IPS-NIHi11 (cell line): ENCODE measurements around the gene MGARP.
A peak's percentile ranks its signal among the peaks of the same experiment; 100 is the strongest.
"Not testable (repeated sequence)": the region's sequence is repeated elsewhere in the genome, so short reads cannot be mapped to it uniquely, and the experiment has no call there.

ENCODE experiments used
- DNase-seq: peaks from one replicate; pipeline ENCODE4 v3.0.0; 2012; ENCODE audit warnings: mixed read lengths, low spot score

The MGARP gene

DNA sequence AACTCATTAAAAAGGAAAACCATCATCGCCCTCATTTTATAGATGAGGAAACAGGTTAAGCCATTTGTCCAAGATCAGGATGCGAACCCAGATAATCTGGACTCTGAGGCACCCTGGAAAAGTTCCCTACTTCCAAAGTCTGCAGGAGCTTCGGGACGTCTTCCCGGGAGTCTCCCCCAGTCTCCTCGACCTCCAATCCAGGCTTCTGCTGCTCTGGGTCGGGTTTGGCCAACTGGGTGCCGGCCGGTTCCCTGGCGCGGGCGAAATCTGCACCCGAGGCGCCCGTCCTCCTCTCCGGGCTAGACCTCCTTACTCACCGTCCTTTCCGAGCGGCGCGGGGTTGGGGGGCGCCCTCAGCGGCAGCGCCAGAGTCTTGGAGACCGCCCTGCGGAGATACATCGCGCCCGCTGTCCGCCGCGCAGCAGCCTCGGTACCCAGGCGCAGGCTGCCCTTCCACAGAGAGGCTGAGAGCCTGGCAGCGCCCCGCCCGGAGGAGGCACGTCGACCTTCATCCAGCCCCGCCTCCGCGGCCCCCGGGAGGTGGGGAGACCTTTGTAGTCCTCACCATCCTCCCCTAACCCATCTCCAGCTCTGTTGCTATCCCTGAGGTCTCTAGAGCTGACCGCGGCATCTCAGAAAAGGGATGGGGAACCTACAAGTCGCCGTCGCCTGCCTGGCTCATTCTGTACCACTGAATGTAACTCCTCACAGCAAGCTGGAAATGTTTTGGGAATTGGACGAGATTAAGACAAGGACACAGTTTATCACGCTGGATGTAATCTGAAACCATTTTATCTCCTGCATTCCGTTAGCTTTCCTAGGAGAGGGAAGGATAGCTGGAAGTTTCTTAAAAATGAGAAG is at the start of gene MGARP:
Gene MGARP, minus strand, starts transcription at position 466 of the 861 bp plus-strand sequence. Its CDS starts 67 bp downstream, at position 399.
- DNase-seq = peak; percentile 73

DNA sequence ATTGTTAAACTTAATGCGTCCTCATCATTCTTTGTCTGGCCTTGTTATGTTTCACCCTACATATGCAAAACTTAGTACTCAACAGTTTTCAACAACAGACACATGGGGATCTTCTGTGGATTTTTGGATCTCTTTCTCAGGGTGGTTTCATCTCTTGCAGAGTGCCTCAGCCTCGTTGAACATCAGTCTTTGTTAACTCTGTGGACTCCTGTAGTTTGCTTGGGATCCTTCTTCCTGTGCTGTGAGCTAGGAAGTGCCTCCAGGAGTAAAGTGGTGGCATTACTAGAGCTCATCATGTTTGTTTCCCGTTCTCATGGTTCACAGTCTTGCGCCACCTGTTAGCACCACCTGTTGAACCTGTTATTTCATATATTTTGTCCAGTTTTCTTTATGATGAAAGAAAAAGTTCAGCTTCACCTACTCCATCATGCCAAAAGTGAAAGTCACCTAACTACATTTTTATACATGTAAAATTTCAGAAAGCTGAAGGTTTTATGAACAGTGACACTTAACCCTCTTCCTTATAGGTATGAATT is 49.7 kb upstream of the MGARP start:
- DNase-seq = peak; percentile 14

DNA sequence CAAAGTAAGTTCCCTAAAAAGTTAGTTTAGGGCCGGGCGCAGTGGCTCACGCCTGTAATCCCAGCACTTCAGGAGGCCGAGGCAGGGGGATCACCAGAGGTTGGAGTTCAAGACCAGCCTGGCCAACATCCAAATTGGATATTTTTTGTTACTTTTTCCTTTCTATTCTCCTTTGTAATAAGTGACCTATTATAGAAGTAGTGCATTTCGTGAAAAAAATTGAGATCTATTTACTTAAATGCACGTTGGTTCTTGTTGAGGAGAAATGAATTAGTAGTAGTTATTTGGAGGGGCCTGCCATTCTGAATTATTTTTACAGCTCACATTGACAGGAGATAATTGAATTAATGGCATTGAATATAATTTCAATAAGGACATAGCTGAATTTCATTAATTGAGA is 44.6 kb upstream of the MGARP start:
- no peak for DNase-seq

DNA sequence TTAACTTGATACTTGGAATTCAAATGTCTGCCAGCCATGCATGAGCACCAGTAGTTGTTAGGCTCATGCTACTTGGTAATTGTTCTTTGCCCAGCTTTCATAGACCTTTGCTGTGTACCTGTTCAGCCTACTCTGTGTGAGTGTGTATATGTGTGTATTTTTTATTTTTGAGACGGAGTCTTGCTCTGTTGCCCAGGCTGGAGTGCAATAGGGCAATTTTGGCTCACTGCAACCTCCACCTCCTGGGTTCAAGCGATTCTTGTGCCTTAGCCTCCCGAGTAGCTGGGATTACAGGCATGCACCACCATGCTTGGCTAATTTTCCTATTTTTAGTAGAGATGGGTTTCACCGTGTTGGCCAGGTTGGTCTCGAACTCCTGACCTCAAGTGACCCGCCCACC is 42.5 kb upstream of the MGARP start:
- not testable (repeated sequence) for DNase-seq

DNA sequence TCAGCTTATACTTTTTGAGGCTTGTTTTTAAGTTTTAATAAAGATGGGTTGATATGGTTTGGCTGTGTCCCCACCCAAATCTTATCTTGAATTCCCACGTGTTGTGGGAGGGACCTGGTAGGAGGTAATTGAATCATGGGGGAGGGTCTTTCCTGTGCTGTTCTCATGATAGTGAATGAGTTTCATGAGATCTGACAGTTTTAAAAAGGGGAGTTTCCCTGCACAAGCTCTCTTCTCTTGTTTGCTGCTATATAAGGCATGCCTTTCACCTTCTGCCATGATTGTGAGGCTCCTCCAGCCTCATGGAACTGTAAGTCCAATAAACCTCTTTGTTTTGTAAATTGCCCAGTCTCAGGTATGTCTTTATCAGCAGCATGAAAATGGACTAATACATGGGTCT is 42.0 kb upstream of the MGARP start:
- DNase-seq = not testable (repeated sequence)

DNA sequence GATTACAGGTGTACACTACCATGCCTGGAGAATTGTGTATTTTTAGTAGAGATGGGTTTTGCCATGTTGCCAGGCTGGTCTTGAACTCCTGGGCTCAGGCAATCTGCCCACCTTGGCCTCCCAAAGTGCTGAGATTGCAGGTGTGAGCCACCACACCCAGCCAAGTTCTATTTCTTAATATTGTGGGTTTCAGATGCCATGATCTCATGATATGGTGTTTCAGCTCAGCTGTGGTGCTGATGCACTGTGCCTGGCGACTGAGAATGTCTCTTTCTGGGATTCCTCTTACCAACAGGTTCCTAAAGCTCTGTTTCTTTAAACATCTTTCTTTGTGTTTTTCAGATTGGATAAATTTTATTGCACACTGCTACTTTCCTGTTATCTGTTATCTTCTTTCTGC is 39.5 kb upstream of the MGARP start:
- DNase-seq = no peak

DNA sequence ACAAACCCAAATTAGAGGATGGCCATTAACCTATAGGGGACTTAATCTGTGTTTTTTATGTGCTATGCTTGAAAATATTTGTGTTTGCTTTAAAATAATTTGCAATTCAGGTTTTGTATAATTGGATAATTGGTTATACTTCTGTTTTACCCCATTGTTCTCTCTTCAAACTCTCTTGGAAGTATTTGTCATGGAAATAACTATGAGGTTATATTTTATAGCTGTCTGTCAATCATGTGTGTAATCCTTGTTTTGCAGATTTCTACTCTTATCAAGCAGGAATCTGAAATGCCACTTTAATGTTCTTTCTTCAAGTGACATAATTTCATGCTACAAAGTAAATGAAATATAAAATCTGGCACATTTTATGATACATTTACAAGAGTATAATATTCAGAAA is 37.6 kb upstream of the MGARP start:
- DNase-seq = no peak

DNA sequence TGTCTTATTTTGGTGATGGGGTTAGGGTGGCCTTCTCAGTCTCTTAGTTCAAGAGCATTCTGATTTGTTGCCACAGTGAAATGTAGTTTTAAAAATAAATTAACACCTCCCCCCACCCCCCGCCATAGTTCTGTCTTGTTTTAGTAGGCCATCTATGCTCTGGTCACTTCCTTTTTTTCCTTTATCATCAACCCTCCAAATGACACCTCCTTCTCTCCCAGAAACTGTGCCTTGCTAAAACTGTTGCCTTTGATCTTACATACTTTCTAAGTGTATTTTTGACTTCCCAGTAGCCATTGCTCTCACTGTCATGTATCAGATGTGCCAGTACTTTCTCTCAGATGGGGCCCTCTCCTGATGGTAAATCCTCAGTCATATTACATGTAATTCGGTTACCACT is 36.7 kb upstream of the MGARP start:
- DNase-seq = no peak

DNA sequence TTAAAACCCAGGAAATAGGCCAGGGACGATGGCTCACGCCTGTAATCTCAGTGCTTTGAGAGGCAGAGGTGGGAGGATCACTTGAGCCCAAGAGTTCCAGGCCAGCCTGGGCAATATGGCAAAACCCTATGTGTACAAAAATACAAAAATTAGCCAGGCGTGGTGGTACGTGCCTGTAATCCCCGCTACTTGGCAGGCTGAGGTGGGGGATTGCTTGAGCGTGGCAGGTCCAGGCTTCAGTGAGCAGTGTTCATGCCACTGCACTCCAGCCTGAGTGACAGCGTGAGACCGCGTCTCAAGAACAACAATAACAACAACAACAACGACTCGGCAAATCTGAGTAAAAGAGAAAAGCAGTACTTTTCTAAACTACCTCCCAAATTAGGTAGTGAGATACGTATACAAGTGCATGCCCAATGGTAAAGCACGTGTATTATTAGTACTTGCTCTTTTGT is 35.2 kb upstream of the MGARP start:
- no peak for DNase-seq

DNA sequence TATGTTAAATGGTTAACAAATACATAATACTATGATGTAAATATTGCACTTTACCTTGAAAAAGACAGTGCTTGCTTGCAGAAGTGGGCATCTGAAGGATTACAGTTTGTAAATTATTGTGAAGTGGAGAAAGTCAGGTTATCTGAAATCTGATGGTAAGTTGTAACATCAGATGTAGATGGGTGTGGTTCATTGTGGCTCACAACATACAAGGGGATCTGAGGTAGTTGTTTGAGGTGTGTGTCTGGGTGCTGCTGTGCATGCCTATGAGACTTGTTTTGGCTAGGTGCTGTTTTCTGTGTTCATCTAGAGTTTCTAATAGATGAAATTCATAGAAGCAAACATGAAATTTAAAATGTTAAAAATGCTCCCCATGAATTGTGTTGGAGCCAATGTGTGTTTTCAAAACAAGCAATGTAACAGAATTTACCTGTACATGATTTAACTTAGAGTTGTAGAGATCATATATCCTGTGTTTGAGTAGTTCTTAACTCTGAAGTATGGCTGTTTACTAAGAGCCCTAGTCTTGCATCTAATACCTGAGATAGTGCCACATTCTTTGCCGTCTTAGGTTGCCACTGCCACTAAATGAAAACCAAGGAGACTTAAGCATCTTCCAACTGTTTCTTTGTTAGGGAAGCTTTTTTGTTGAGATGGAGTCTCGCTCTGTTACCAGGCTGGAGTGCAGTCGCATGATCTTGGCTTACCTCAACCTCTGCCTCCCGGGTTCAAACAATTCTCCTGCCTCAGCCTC is 34.2 kb upstream of the MGARP start:
- DNase-seq = no peak

DNA sequence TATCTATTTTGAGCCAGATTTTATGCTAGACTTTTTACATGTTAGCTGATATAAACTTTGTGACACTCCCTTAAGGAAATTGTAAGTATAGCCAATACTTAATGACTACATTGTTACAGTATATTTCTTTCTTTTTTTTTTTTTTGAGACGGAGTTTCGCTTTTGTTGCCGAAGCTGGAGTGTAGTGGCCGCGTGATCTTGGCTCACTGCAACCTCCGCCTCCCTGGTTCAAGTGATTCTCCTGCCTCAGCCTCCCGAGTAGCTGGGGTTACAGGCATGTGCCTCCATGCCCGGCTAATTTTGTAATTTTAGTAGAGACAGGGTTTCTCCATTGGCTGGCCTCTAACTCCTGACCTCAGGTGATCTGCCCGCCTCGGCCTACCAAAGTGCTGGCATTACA is 33.4 kb upstream of the MGARP start:
- DNase-seq = not testable (repeated sequence)

DNA sequence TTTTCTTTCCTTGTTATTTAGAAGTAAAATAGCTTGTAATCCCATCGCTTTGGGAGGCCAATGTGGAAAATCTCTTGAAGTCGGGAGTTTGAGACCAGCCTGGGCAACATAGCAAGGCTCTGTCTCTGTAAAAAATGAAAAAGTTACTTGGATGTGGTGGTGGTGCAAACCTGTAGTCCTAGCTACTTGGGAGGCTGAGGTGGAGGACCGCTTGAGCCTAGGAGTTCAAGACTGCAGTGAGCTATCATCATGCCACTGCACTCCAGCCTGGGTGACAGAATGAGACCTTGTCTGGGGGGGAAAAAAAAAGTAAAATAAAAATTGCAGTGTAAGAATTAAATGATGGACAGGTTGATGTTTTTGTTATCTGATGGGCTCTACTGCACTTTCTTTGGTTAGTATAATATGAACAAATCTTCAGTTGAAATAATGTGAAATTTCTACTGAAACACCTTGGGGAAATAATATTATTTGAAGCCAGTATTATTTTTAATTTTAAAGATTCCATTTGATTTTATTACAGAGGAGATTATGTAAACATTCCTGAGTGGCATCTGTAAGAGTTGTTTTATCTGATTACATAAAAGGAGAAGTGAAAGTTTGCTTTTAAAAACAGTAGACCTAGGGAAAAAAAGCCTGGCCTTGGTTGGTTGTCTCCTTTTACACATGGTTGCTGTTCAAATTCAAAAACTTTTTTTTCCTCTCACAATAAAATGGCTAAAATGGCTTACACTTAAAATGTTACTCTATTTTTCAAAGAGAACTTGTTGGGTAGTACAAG is 32.7 kb upstream of the MGARP start:
- DNase-seq = no peak

DNA sequence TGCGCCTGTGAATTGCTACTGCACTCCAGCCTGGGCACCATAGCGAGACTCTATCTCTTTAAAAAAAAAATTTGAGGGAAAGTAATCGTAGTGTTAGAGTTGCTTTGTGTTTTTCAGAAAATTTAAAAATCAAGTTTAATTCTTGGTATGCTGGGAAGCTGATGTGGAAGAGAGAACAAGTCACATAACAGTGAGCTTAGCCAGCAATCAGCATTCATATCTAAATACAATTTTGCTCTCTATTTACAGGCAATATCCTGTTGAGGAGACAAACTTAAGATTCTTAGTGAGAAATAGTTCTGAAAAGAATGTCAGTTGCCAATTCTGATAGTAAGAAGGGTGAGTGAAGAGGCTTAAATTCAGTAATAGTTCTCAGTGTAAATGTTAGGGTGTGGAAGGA is 31.9 kb upstream of the MGARP start:
- no peak for DNase-seq

DNA sequence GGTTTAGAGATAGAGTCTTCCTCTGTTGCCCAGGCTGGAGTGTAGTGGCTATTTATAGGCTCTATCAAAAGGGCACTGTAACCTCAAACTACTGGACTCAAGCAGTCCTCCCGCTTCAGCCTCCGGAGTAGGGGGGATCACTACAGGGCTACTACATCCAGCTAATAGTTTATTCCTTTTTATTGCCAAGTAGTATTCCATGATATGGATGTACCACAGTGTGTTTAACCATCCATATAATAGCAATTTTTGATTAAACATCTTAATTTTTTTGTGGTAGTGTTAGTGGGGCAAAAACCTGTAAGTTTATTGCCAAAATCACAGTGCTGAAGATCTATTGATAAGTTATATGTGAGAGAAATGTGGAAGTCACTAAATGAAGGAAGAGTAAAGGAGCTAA is 24.9 kb upstream of the MGARP start:
- DNase-seq = no peak

DNA sequence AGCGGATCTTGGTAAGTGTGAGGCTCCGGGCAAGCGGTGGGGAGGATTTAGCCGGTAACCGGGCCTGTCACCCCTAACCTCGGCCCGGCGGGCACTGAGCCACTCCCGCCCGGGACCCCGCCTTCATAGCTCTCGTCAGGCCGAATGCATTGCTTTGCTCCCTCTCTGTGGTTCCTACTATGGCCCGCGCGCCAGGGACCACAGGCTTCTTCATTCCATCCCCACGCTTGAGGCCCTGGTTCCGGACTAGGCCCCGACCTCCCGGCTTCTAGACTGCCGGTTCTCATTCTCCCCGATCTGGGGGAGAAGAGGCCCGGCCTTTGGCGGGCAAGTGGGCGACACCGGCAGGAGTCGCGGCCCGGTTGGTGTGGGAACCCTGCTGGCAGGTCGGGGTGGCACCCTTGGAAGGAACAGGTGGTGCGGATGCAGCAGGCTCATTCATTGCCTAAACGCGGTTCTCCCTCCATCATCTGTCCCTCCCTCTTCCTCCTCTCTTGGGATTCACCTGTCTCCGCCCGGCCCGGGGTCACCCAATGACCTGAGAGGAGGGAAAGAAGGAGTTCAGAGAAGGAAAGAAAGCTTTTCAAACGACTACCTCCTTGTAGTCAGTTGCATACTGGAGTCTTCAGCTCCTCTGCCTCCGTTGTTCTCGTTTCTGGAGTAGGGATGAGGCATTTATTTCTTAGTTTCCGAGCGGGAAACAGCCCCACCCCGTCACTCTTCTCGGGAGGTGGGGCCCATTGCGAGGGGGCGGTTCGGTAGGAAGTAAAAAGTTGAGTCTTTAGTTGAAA is 22.0 kb upstream of the MGARP start, which contains the start of gene NDUFC1:
Gene NDUFC1, minus strand, starts transcription at position 657 of the 791 bp plus-strand sequence. CDS start 6,679 bp downstream, outside the sequence.
- peak; percentile 54 for DNase-seq

DNA sequence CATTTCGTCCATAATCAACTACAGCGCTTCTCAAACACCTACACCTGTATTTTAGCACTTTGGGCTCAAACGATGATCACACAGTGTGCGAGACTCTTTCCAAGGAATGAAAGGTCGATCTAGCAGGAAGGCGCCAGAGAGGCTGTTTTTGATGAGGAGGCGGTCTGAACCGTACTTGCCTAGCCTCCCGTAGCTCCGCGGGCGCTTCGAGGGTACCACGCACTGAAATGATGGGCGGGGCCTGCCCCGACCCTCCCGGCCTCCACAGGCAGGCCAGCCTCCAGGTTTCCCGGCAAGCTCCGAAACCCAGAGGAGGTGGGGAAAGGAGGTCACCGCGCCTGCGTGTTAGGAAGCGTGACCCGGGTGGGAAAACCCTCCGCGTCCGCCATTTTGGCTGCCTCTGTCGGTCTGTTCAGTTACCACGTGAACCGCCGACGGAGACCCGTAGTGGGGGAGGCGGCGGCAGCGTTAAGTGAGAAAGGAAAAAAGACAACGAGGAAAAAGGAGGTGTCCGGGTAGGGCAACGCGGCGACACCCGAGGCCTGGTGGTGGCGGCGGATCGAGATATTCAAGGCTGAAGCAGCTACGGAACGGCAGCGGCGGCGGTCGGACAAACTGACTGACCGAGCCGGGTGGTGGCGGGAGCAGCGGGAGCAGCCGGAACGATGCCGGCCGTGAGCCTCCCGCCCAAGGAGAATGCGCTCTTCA is 21.2 kb upstream of the MGARP start, which contains the start of gene NAA15:
Gene NAA15, plus strand, starts transcription at position 393 of the 708 bp plus-strand sequence. Its CDS starts 273 bp downstream, at position 666.
- peak; percentile 94 for DNase-seq

DNA sequence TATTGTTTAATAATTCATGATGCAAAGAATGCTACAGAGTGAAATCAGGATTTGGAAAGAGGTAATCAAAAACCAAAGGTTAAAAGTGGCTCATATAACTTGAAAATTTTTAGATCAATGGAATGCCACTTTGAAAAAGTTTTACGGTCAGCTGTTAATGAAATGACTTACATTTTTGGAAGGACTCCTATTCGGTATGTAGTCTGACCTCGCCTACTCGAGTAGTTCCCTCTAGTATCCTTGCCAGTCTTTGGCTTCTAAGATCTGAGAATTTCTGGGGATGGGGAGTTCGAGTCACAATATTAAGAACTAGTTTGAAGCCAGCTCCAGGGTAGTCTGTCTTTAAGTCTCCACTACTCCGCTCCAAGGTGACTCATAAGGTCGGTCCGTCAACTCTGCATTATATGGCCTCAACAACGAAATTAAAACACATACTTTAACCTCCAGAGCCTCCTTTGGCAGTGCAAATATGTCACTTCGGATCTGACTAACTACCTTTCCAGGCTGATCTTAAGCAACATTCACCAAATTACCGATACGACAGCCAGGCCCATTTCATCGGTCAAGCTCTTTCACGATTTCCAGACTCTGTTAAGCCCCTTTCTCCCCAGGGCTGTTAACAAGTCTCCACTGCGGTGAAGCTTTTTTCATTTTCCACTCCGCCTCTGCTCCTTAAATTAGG is 20.5 kb upstream of the MGARP start:
- DNase-seq = no peak

DNA sequence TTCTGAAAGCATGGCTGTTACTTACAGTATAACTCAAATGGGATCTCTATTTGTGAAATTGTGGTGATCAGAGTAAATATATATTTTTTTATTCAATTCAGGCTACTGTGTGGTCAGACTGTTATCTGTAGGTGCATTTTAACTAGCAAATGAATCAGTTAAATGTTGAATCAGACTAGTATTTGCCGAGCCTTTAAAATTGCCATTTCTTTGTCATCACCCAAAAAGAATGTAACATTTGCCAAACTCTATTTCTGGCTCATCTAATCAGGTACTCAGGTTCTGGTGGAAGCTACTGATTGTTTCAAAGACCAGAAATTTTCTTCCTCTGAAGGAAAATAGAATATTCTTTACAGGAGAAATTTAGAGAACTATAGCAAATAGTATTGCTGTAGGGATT is 19.5 kb upstream of the MGARP start:
- DNase-seq = no peak

DNA sequence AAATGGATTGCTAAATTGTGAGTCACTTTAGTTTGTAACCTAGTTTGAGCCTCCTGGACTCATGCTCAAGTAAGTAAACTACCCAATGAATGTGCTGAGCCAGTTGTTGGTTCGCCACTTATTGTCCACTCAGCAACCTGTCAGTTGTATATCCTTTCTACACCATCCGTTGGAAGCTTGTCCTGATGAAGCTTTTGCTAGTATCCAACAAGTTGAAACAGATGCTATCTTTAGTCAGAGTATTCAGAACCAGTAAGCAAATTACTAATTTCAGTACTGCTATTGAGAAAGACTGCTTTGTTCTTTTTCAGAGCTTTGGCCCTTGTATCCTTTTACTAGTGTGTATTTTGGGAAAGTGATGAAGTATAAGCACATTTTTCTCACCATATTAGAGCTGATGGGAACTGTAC is 17.0 kb upstream of the MGARP start:
- no peak for DNase-seq

DNA sequence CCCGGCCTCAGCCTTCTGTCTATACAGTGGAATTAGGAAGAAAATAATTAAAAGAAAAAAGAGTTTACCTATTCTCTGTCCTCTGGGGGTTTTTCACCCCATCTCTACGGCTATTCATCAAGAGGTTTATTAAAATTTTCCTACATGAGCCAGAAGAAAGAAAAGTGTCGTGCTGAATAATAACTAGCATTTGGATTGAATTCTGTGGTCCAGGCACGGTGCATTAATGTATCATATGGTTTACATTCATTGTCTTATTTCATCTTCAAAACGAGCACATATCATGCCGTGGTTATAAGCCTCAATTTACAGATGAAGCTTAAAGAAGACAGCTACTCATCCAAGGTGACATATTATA is 15.9 kb upstream of the MGARP start:
- DNase-seq = no peak
